CD14-positive monocyte (primary cell): ENCODE results near the gene IFNG. TPM values are rescaled to one million over a fixed set of nuclear protein-coding genes. Genes with fewer than 3 reads are reported as not detected.

Experiments used
- DNase-seq, 3 donors: peaks; one replicate each; pipeline ENCODE4 v3.0.0-alpha.2; 2011 to 2022
- H2AFZ ChIP-seq: 2 replicates; pipeline ENCODE4 v1.6.0; 2012; ENCODE audit warnings: mild to moderate bottlenecking, low read depth, low read length, inconsistent platforms; ENCODE audit not compliant: insufficient read depth, poor library complexity, severe bottlenecking
- H3K27ac ChIP-seq, 2 donors: 1 replicate in 1 of 2; 2 replicates in 1 of 2; pipeline ENCODE4 v1.5.1; 2012 to 2013; ENCODE audit warnings: low read length in 2 of 2, control low read depth in 1 of 2, inconsistent platforms in 1 of 2, low read depth in 1 of 2, mild to moderate bottlenecking in 1 of 2
- H3K27me3 ChIP-seq, 2 donors: one replicate each; pipeline versions ENCODE4 v1.6.0 to v1.6.1; 2011 to 2013; ENCODE audit warnings: low read length in 2 of 2; ENCODE audit not compliant: control insufficient read depth in 2 of 2, insufficient read depth in 2 of 2
- H3K36me3 ChIP-seq, 2 donors: replicated peaks in 1 of 2; 1 replicate in 1 of 2; 2 replicates in 1 of 2; pipeline versions ENCODE4 v1.5.1 to v1.6.1; 2012 to 2013; ENCODE audit warnings: low read length in 2 of 2, control low read depth in 1 of 2, inconsistent platforms in 1 of 2, mild to moderate bottlenecking in 1 of 2; ENCODE audit not compliant: insufficient read depth in 2 of 2, control insufficient read depth in 1 of 2
- H3K4me1 ChIP-seq, 2 donors: 1 replicate in 1 of 2; 2 replicates in 1 of 2; pipeline versions ENCODE4 v1.5.1 to v1.6.1; 2012 to 2013; ENCODE audit warnings: low read length in 2 of 2, control low read depth in 1 of 2, inconsistent platforms in 1 of 2, mild to moderate bottlenecking in 1 of 2, moderate library complexity in 1 of 2; ENCODE audit not compliant: insufficient read depth in 2 of 2, control insufficient read depth in 1 of 2
- H3K4me2 ChIP-seq: replicated peaks from 2 replicates; pipeline ENCODE3; 2012; ENCODE audit warnings: low read length, moderate library complexity, mild to moderate bottlenecking; ENCODE audit not compliant: poor library complexity, severe bottlenecking; ENCODE audit errors: extremely low read depth
- H3K4me3 ChIP-seq, 3 experiments: fragments of 200-600 bp in 1 of 3; sonication (generic) in 1 of 3; replicated peaks in 1 of 3; 1 replicate in 2 of 3; 2 replicates in 1 of 3; pipeline ENCODE4 v1.5.1; 2011 to 2013; ENCODE audit warnings: low read length in 3 of 3, mild to moderate bottlenecking in 3 of 3, control low read depth in 2 of 3, low read depth in 2 of 3, inconsistent platforms in 1 of 3, moderate library complexity in 1 of 3
- H3K79me2 ChIP-seq: 2 replicates; pipeline ENCODE4 v1.6.0; 2012; ENCODE audit warnings: mild to moderate bottlenecking, control low read depth, inconsistent platforms, low read length, moderate library complexity; ENCODE audit not compliant: insufficient read depth
- H3K9ac ChIP-seq: 2 replicates; pipeline ENCODE4 v1.6.0; 2017; ENCODE audit warnings: low read length, mild to moderate bottlenecking; ENCODE audit not compliant: insufficient read depth, poor library complexity, severe bottlenecking
- H3K9me3 ChIP-seq, 2 donors: replicated peaks in 1 of 2; 1 replicate in 1 of 2; 2 replicates in 1 of 2; pipeline versions ENCODE4 v1.5.1 to v1.6.1; 2012 to 2013; ENCODE audit warnings: low read length in 2 of 2, control low read depth in 1 of 2; ENCODE audit not compliant: control insufficient read depth in 1 of 2, insufficient read depth in 1 of 2
- H4K20me1 ChIP-seq: 2 replicates; pipeline ENCODE4 v1.6.0; 2012; ENCODE audit warnings: mild to moderate bottlenecking, low read length, control low read depth, moderate library complexity; ENCODE audit not compliant: insufficient read depth
- H3K27ac Mint-ChIP-seq, 7 donors: one replicate each; pipeline ENCODE4 v1.8.0; 2020; ENCODE audit warnings: mild to moderate bottlenecking in 7 of 7, mixed read lengths in 7 of 7, moderate library complexity in 6 of 7, inconsistent platforms in 2 of 7
- H3K27me3 Mint-ChIP-seq, 3 donors: one replicate each; pipeline ENCODE4 v1.8.0; 2021 to 2022; ENCODE audit warnings: low read depth in 3 of 3, mild to moderate bottlenecking in 3 of 3, mixed read lengths in 3 of 3, moderate library complexity in 3 of 3, inconsistent platforms in 1 of 3
- H3K36me3 Mint-ChIP-seq, 2 donors: one replicate each; pipeline ENCODE4 v1.8.0; 2020; ENCODE audit warnings: mixed read lengths in 2 of 2, inconsistent platforms in 1 of 2, mild to moderate bottlenecking in 1 of 2
- H3K4me1 Mint-ChIP-seq: one replicate; pipeline ENCODE4 v1.8.0; 2020; ENCODE audit warnings: mild to moderate bottlenecking, mixed read lengths
- H3K4me3 Mint-ChIP-seq, 2 donors: one replicate each; pipeline ENCODE4 v1.8.0; 2020; ENCODE audit warnings: mild to moderate bottlenecking in 2 of 2, mixed read lengths in 2 of 2, moderate library complexity in 1 of 2
- H3K9me3 Mint-ChIP-seq, 7 donors: one replicate each; pipeline ENCODE4 v1.8.0; 2020 to 2022; ENCODE audit warnings: mixed read lengths in 7 of 7, mild to moderate bottlenecking in 6 of 7, moderate library complexity in 6 of 7, inconsistent platforms in 2 of 7
- CTCF ChIP-seq: fragments of 200-600 bp; IDR thresholded peaks from one replicate; pipeline ENCODE4 v1.8.0; 2022; ENCODE audit warnings: antibody characterized with exemption, mild to moderate bottlenecking
- WGBS: methylation state at CpG from one replicate; pipeline ENCODE4 v1.1.5; 2013; ENCODE audit warnings: missing lambda C conversion rate; ENCODE audit not compliant: insufficient coverage; 5-methylcytosine and 5-hydroxymethylcytosine counted together
- intact Hi-C, 2 donors: fragments of 100-400 bp; cut with micrococcal nuclease; formaldehyde crosslinking; loops; one replicate each; pipeline versions ENCODE4 v1.15.0 to v1.15.1; 2023
- polyA plus RNA-seq, 3 donors: library from polyadenylated mRNA; depleted of rRNA in 1 of 3; unstranded in 2 of 3; stranded (reverse) in 1 of 3; fragments of 300-500 nt in 2 of 3; fragments of >200 nt in 1 of 3; fragmentation: Illumina TruSeq in 2 of 3; gene quantifications; 1 replicate in 2 of 3; 2 replicates in 1 of 3; pipeline ENCODE4 v1.2.3, GENCODE V29; 2012 to 2021

Gene IFNG
- polyA plus RNA-seq, 3 donors: not detected

GRCh38 chr12:68121143-68121542, 38.4 kb downstream of the IFNG start:
- intact Hi-C loops: no loop called here
- Histone ChIP-seq H3K9me3 (no peaks in the 10 kb centered on the region), H3K27me3 (no peaks in the 10 kb centered on the region), H4K20me1 (no peaks in the 10 kb centered on the region), H3K9ac (no peak overlapping the region), H2AFZ (no peak overlapping the region), H3K4me2 (no peak overlapping the region), H3K4me1 (no peaks in the 10 kb centered on the region), H3K36me3 (no peaks in the 10 kb centered on the region), H3K27ac (no peak overlapping the region), H3K4me3 (no peak overlapping the region), H3K79me2 (no peaks in the 10 kb centered on the region)
- no peaks in the 10 kb centered on the region for H3K36me3 Mint-ChIP-seq
- no peak overlapping the region for H3K27ac Mint-ChIP-seq
- TF ChIP-seq CTCF: no peak
- no peaks in the 10 kb centered on the region for H3K4me1 Mint-ChIP-seq
- no peak overlapping the region for H3K4me3 Mint-ChIP-seq
- WGBS: 100% methylated on average over 1 of the region's 1 CpG
- H3K27me3 Mint-ChIP-seq: peaks cover 0 to 2% (median 0%) of the 10 kb centered on the region in 3 donors
- peaks cover 0 to 8% (median 3%) of the 10 kb centered on the region in 7 donors for H3K9me3 Mint-ChIP-seq
- no peak for DNase-seq

- Histone ChIP-seq H3K4me3 (no peak overlapping the region), H3K27ac (no peak overlapping the region), H3K9me3 (no peaks in the 10 kb centered on the region), H3K79me2 (no peaks in the 10 kb centered on the region), H3K27me3 (no peaks in the 10 kb centered on the region), H3K9ac (no peak overlapping the region), H3K36me3 (no peaks in the 10 kb centered on the region), H3K4me2 (no peak overlapping the region), H4K20me1 (no peaks in the 10 kb centered on the region), H2AFZ (no peak overlapping the region), H3K4me1 (no peaks in the 10 kb centered on the region)
- 92% methylated on average over 4 of the region's 4 CpGs for WGBS
- H3K4me3 Mint-ChIP-seq: no peak overlapping the region
- H3K27ac Mint-ChIP-seq: no peak overlapping the region
- no peak for TF ChIP-seq CTCF
- peaks cover 0 to 3% (median 0%) of the 10 kb centered on the region in 7 donors for H3K9me3 Mint-ChIP-seq
- H3K27me3 Mint-ChIP-seq: peaks cover 0 to 2% (median 0%) of the 10 kb centered on the region in 3 donors
- DNase-seq: no peak
- intact Hi-C loops: no loop called here
- H3K36me3 Mint-ChIP-seq: no peaks in the 10 kb centered on the region
- H3K4me1 Mint-ChIP-seq: no peaks in the 10 kb centered on the region
These were observed 39.8 kb downstream of the IFNG start for GRCh38 chr12:68119724-68120211.
